DMS153 treated with DMSO at 0.1 percent for 48 hours (cell line): ENCODE data around the gene NOP14.
"Not testable (repeated sequence)": the region's sequence is repeated elsewhere in the genome, so short reads cannot be mapped to it uniquely, and the experiment has no call there.

Source experiments
- DNase-seq: peaks from one replicate; lab custom pipeline; 2025; ENCODE audit not compliant: unreplicated experiment; lab: John Stamatoyannopoulos, UW

Gene NOP14

DNA sequence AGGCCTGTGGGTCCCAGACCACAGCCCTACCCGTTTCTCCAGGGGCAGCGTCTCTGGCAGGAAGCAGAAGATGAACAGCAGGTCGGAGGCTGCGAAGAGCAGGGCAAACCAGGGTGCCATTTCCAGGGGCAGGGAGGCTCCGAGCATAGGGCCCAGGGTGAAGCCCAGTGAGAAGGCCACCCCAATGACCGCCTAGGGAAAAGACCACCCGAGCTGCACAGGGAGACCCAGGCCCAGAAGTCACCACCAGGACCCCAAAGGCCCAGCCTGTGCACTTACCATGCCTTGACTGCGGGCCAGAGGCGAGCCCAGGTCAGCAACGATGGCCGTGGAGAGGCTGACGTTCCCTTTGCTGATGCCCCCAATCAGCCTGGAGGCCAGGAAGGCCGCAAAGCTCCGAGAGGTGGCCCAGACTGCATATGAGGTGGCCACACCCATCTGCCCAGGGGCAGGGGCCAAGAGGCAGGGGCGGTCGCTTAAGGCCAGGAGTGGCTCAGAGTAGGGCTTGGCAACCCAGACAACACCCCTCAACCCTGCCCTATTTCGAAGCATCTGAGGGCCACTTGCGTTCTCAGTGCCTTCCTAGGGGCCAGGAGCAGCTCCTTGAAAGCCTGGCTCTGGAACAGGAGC, 30.8 kb downstream of the NOP14 start:
- DNase-seq: no peak

DNA sequence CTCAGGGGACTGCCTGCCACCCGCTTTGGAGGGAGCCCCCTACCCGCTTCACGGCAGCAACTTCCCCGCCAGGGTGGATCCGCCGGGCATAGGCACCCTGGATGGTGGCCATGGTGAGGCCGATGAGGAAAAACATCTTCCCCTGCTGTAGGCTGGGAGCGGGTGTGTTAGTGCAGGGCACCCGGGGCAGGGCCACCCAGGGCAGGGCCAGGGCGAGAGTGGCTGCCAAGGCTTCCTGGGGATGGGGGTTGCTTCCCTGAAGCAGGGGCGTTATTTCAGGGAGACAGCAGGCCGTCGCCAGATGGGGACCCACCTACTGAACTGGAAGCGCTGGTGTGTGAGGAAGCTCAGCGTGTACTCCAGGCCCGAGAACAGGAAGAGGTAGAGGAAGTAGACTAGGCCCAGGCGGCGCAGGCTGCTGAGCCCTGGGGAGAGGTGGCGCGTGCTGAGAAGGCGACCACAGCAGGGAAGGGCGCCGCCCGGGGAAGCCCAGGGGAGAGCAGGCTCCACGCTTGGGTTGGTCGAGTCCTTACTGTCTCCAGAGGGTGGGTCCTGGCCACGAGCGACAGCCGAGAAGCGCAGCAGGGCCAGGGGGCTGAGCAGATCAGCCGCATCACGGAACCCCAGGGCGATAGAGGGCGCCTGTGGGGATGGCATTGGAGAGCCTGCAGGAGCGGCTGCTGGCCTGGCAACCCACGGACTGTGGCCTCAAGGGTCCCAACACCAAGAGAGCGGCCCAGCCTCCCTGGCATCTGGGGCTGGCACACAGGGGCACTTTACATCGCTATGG, 31.5 kb downstream of the NOP14 start:
- DNase-seq: no peak

DNA sequence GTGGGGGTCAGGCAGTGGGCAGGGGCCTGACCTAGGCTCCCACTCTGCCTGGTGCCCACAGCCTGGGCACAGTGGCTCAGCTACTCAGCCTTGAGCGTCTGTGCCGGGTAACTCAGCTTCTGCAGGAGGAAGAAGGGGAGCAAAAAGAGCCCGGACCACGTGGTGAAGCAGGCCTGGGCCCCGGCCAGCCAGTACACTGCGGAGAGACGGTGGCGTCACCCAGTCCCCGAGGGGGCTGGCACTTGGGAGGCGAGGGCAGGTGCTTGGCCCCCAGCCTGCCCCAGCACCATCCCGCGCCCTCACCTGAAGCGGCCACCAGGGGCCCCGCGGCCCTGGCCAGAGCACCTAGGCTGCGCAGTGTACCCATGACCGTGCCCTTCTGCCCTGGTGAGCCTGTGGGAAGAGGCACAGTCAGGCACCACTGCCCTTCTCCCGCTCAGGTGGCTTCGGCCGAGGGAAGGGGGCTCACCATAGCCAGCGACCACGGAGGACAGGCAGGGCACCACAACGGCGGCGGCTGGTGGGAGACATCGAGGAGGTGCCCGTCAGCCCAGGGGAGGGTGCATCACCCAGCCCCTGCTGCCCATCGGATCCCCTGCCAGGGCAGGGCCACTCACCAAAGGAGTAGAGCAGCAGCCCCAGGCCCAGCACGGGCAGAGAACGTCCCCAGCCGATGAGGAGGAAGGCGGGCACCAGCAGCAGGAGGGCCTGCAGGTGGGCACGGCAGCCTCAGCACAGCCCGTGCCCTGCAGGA, 32.3 kb downstream of the NOP14 start:
- no peak for DNase-seq

DNA sequence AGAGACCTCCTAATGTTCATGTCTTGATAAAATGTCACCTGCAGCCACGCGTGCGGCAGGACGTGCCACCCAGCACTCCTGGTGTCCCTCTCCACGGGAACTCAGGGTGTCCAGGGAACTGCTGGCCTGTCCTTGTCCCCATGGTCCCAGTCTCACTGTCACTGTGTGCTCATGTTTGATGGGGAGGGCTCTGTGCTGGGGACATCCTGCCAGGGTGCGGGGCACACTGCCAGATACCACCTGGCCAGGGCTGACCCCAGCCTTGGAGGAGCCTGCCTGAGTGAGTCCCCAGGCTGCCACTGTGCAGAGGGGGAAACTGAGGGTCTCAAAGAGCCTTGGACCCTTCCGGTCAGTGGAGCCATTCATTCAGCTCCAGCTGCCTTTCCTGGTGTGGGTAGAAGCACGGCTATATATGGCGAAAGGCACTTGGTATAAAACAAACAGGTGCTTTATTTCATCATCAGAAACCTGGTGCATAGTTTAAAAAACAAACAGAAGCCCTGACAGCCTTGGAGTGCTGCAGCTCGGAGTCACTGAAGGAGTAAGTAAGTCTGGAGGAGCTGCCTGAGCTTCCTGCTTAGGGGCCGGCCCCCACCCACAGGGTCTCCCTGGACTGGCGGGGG, 33.0 kb downstream of the NOP14 start:
- no peak for DNase-seq

DNA sequence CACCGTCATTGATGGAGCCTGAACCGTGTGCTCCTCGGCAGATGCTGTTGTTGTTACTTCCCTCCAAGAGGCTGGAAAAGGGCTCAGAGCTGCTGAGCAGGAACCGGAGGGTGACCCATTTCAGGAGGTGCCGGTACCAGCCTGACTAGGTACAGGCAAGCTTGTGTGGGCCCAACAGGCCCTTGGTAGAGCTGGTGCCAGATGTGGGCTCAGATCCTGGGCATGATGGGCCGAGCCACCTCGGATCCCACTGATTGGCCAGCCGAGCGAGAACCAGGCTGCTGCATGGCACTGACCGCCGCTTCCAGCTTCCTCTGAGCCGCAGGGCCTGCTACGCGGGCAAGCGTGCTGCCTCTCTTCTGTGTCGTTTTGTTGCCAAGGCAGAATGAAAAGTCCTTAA, 33.7 kb downstream of the NOP14 start:
- no peak for DNase-seq

DNA sequence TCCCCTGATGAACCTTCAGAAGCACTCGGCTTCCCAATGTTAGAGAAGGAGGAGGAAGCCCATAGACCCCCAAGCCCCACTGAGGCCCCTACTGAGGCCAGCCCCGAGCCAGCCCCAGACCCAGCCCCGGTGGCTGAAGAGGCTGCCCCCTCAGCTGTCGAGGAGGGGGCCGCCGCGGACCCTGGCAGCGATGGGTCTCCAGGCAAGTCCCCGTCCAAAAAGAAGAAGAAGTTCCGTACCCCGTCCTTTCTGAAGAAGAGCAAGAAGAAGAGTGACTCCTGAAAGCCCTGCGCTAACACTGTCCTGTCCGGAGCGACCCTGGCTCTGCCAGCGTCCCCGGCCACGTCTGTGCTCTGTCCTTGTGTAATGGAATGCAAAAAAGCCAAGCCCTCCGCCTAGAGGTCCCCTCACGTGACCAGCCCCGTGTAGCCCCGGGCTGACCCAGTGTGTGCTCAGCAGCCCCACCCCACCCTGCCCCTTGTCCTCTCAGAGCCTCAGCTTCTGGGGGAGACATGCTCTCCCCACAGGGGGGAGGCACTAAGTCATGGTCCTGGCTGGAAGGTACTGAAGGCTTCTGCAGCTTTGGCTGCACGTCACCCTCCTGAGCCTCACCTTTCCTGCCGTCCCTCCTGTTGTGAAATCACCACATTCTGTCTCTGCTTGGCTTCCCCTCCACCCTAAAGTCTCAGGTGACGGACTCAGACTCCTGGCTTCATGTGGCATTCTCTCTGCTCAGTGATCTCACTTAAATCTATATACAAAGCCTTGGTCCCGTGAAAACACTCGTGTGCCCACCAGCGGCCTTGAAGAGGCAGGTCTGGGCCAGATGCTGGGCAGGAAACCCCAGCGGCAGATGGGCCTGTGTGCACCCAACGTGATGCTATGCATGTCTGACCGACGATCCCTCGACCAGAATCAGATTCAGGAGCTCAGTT, 34.7 kb downstream of the NOP14 start:
- no peak for DNase-seq

DNA sequence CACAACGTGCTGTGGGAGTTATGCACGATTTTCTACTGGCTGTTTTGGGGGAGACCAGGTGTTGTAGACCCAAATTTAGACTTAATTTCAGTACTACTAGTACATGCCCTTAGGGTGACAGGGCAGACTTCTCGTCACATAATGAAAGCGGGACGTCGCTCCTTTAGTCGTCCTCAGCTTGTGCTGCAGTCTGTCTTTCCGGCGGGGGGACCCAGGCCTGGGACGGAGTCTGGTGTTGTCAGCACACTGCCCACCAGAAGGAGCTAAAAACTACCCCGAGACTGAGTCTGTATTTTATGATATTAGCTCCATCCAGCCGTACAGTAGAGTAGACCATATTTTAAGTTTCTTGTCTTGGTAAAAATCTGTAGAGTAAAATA, 35.5 kb downstream of the NOP14 start:
- no peak for DNase-seq

DNA sequence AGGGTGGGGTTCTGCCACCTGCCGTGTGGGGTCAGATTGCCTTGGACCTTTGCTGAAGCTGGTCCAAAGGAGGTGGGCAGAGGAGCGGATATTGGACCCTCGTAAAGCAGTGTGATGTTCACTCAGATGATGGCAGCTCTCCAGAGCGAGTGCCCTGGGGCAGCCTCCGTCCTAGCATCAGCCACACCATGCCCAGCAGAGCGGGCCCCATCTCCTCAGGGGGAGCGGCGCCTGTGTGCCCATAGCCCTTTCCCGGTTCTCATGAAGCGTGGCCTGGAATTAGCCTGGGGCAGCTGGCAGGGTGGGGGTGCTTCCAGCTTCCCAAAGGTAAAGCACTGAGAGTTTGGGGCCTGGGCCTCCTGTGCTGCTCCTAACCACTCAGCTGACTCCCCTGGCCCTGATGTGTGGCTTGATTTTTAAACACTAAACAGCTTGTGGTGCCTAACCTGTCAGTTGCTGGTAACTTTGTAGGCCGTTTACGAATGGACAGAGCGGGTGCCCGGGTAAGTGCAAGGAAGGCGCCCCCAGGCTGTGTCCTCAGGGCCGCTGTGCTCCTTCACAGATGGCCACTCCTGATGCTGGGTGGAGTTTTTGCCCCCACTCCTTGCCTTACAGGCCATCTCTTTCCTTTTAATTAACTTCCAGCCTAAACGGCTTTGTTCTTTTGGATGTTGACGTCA, 36.0 kb downstream of the NOP14 start:
- DNase-seq: no peak

DNA sequence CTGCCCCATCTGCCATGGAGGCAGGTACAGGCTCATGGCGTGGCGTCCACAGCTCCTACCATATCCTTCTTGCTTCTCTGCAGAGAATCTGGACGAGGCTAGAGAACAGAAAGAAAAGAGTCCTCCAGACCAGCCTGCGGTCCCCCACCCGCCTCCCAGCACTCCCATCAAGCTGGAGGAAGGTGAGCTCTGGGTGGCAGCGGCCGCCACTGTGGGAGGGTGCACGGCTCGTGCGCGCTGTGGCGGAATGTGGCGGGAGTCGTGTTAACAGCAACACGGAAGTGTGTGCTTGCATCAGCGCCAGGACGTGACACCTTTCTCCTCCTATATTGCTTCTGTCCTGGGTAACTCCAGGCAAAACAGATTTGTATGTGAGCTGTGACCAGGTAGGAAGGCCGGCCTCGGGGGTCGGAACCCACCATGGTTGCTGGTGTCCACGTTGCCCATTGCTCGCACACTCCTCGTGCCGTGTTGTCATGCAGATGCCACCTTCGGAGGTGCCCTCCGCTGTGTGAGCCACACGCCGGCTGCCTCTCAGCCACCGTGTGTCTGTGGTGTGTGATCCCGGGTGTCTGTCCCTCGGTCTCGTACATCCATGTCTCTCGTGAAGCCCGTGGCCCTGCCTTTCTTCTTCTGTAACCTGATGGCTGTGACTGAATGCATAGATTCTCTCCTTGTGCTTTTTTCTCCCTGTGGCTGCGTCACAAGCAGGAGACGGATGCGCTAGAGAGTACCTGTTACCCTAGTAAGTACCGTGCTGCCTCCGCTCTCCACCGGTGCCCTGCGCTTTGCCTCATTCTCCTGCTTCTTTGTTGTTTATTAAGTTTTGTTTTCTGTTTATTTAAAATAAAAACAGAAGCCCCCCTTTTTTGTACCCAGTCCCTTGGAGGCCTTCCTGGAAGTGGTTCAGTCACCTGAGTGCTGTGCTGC, 37.0 kb downstream of the NOP14 start:
- no peak for DNase-seq

DNA sequence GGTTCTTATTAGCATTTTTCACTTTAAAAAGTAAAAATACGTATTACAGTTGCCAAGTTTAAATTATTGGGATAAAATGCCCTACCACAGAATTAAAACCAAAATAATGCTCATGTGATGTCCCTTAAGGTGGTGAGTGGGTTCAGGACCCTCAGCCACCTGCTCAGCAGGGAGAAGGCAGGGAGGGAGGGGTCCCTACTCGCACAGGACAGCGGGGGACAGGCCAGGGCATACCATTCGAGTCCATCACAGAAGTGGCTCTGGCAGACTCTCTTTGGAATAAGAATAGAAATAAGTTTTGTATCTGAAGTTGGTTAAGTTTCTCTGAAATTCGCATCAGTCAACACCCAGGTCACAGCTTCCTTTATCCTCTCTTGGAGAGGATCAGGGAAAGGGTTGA, 37.7 kb downstream of the NOP14 start:
- no peak for DNase-seq

DNA sequence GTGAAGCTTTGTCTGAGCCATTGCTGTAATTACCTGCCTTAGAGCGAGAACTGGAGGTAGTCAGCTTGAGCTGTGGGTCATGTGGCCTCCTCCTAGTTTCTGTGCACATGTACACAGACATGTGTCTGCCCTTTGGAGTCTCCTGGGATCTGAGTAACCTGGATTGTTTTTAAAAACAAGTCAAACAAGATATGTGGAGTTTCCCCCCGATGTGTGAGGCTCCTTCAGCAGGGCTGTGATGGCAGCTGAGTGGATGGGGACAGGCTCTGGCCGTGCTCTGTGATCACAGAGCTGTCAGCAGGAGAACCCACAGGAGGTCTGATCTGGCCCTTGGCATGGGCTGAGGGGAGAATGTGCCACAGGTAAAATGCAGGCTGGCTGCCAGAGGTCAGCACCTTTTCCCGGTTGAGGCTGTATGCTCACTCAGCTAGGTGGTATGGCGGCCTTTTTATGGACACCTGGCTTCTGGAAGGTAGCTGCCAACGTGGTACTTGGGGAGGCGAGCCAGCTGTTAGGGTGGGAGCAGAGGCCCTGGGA, 38.4 kb downstream of the NOP14 start:
- DNase-seq: peak; percentile 4

DNA sequence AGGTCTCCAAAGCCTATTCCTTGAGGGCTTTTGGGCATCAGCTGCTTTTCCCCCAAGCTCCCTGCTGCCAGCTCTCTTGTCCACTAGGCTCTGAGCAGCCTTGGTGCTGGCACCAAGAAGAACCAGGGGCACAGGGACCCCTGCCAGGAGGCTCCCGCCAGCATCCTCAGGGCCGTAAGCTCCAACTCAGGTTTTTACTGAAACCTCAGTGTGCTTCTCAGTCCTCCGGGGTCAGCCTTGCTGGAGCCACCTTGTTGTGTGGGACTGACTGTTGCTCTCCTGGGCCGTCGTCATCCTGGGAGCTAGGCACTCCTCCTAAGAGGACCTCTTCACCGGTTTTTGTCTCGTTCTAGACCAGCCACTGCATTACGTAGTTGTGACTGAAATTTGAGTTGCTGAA, 38.9 kb downstream of the NOP14 start:
- no peak for DNase-seq

DNA sequence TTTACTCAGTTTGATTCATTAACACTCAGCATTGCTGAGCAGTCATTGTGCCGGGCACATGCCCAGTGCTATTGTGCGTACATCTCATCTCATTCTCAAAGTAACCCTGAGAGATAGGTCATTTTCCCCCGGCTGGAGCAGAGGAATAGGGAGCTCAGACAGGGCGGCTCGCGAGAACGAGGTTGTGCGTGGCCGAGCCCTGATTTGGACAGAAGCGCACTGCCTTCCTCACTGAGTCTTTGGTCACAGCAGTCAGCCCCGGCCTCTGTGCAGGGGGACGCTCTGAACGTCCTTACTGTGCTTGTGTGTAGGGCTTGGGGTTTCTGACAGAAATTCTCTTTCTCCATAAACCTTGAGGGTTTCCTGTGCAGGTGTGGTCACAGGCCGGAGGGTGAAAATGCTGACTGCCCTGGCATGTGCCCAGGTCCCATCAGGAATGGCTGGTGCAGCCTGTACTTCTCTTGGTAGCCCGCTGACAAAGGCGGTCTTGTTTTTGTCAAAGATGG, 39.5 kb downstream of the NOP14 start:
- no peak for DNase-seq

DNA sequence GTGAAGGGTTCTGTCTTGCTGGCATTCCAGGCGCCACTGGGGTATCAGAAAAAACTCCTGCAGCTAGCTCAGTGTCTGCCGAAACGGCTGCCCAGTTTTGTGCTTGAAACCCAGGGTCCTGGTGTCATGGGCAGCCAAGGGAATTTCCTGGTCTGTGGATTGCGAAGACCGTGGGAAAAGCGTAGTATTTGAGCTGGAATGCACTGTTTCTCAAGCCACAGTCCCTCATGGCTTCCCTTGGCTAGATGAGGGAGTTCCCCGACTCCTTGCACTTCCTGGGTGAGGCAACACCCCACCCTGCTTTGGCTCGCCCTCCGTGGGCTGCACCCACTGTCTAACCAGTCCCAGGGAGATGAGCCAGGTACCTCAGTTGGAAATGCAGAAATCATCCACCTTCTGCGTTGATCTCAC, 40.1 kb downstream of the NOP14 start:
- no peak for DNase-seq

DNA sequence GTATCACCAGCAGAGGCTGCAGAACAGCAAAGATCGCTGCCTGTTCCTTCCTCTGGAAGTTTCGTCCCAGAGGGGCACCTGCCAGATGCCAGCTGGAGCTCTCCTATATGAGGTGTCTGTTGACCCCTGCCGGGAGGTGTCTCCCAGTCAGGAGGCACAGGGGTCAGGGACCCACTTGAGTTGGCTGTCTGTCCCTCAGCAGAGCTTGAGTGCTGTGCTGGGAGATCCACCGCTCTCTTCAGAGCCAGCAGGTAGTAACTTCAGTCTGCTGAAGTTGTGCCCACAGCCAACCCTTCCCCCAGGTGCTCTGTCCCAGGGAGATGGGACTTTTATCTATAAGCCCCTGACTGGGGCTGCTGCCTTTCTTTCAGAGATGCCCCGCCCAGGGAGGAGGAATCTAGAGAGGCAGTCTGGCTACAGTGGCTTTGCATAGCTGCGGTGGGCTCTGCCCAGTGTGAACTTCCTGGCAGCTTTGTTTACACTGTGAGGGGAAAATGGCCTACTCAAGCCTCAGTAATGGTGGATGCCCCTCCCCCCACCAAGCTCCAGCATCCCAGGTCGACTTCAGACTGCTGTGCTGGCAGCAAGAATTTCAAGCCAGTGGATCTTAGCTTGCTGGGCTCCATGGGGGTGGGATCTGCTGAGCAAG, 40.6 kb downstream of the NOP14 start:
- not testable (repeated sequence) for DNase-seq

DNA sequence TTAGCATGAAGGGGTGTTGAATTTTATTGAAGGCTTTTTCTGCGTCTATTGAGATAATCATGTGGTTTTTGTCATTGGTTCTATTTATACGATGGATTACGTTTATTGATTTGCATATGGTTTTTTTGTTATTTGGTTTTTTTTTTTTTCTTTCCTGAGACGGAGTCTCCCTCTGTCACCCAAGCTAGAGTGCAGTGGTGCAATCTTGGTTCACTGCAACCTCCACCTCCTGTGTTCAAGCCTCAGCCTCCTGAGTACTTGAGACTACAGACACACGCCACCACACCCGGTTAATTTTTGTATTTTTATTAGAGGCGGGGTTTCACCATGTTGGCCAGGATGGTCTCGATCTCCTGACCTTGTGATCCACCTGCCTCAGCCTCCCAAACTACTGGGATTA, 44.5 kb downstream of the NOP14 start:
- DNase-seq: not testable (repeated sequence)

DNA sequence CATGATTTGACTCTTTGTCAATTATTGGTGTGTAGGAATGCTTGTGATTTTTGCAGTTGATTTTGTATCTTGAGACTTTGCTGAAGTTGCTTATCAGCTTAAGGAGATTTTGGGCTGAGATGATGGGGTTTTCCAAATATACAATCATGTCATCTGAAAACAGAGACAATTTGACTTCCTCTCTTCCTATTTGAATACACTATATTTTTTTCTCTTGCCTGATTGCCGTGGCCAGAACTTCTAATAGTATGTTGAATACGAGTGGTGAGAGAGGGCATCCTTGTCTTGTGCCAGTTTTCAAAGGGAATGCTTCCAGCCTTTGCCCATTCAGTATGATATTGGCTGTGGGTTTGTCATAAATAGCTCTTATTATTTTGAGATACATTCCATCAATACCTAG, 44.9 kb downstream of the NOP14 start:
- not testable (repeated sequence) for DNase-seq

DNA sequence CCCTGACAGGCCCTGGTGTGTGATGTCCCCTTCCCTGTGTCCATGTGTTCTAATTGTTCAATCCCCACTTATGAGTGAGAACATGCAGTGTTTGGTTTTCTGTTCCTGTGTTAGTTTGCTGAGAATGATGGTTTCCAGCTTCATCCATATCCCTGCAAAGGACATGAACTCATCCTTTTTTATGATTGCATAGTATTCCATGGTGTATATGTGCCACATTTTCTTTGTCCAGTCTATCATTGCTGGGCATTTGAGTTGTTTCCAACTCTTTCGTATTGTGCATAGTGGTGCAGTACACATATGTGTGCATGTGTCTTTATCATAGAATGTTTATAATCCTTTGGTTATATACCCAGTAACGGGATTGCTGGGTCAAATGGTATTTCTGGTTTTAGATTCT, 46.5 kb downstream of the NOP14 start:
- not testable (repeated sequence) for DNase-seq
